BE2C (cell line): ENCODE measurements around the gene COLEC11.

Source experiments
- DNase-seq: peaks from one replicate; pipeline ENCODE4 v3.0.0-alpha.2; 2020
- H3K27me3 ChIP-seq: fragments of 250-450 bp; sonication (Bioruptor Pico); 2 replicates; pipeline ENCODE4 v1.5.1; 2020; ENCODE audit warnings: mild to moderate bottlenecking
- H3K36me3 ChIP-seq: fragments of 250-450 bp; sonication (Bioruptor Pico); 2 replicates; pipeline ENCODE4 v1.5.1; 2020; ENCODE audit warnings: mild to moderate bottlenecking
- H3K4me1 ChIP-seq: fragments of 250-450 bp; sonication (Bioruptor Pico); 2 replicates; pipeline ENCODE4 v1.5.1; 2020
- H3K4me3 ChIP-seq: 2 replicates; pipeline ENCODE4 v1.5.1; 2011; ENCODE audit warnings: low read depth, low read length
- H3K9me3 ChIP-seq: fragments of 250-450 bp; sonication (Bioruptor Pico); 2 replicates; pipeline ENCODE4 v1.5.1; 2020
- TF ChIP-seq, protein P1 (sequence below): IDR thresholded peaks from 2 replicates; pipeline ENCODE4 v1.5.1; 2012; ENCODE audit warnings: mild to moderate bottlenecking, low read depth, low read length

The COLEC11 gene

DNA sequence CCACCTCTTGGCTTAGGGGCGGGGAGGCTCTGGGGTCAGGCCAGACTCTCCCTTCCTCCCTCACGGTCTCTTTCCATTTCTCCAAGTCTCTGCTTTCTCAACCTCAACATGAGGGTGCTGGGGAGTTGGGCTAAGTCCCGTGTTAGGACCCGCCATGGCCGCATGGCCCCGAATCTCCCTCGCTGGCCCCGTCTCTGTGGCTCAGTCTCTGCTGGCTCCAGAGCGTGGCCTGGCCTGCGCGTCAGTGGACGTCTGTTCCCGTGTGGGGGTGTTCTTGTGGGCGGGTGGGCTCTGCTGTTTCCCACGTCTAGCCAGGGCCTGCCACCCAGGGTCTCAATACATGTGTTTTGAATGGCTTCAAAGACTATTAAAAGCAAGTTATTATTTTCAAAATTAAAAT is 75.5 kb downstream of the COLEC11 start:
- Histone ChIP-seq H3K36me3 (no peaks in the 10 kb centered on the region), H3K4me1 (no peaks in the 10 kb centered on the region), H3K9me3 (no peaks in the 10 kb centered on the region; the same call in 1 of the 2 replicates), H3K4me3 (no peak overlapping the region), H3K27me3 (no peaks in the 10 kb centered on the region)
- DNase-seq: no peak
- TF ChIP-seq, protein P1, sequence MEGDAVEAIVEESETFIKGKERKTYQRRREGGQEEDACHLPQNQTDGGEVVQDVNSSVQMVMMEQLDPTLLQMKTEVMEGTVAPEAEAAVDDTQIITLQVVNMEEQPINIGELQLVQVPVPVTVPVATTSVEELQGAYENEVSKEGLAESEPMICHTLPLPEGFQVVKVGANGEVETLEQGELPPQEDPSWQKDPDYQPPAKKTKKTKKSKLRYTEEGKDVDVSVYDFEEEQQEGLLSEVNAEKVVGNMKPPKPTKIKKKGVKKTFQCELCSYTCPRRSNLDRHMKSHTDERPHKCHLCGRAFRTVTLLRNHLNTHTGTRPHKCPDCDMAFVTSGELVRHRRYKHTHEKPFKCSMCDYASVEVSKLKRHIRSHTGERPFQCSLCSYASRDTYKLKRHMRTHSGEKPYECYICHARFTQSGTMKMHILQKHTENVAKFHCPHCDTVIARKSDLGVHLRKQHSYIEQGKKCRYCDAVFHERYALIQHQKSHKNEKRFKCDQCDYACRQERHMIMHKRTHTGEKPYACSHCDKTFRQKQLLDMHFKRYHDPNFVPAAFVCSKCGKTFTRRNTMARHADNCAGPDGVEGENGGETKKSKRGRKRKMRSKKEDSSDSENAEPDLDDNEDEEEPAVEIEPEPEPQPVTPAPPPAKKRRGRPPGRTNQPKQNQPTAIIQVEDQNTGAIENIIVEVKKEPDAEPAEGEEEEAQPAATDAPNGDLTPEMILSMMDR: no peak

DNA sequence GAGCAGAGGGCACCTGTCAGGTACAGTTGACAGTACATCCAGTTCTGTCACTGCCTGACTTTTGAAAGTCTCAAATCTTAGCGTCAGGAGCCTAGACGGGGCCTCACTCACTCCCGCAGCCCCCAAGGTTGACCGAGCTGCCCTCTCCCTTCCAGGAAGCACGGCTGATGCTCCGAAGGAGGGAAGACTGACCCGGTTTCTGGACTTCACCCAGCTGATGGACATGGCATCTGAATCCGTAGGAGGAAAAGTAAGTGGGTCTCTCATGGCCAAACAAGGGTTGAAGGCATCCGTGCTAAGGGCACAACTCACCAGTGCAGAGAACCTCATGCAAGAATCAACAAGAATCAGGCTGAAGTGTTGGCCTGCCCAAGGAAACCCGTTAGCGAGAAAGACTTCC is 76.0 kb downstream of the COLEC11 start:
- Histone ChIP-seq H3K9me3 (no peaks in the 10 kb centered on the region; the same call in 1 of the 2 replicates), H3K4me3 (no peak overlapping the region), H3K27me3 (no peaks in the 10 kb centered on the region), H3K36me3 (no peaks in the 10 kb centered on the region), H3K4me1 (no peaks in the 10 kb centered on the region)
- TF ChIP-seq, protein P1: no peak
- no peak for DNase-seq

DNA sequence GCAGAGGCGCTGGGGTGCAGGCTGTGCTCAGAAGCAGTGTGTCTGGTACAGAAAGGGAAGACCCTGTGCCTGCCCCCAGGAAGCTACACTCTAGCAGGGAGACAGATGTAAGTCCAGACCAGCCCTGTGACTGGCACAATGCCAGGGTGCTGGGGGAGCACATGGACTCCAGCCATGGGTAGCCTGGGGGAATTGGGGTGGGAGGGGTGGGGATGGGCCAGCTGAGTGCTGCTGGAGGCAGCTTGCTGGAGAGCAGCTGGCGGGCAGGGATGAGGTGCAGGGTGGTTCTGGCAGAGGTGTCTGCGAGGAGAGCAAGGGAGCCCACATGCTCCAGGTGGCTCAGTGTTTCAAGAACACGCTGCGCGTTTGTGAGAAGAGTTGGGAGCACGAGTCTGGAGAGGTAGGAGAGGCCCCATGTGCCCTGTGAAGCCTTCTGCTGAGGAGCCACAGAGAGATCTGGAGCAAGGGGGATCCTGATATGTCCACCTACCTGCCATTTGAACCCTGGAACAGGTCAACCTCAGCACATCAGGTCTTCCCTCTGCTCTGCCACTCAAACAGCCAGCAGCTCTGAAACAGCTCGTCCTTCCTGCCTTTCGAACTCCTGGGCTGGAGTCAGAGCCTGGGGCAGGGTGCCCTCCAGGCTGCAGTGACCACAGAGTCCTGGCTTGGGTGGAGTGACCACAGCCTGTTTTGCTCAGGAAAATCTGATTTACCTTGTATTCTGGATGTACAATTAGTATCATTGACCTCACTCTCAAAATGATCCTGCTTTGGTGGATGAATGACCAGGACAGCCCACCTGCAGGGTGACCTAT is 78.2 kb downstream of the COLEC11 start:
- TF ChIP-seq, protein P1: no peak
- peak; percentile 69 for DNase-seq
- H3K4me3 ChIP-seq: no peak overlapping the region
- no peaks in the 10 kb centered on the region for H3K4me1 ChIP-seq
- H3K27me3 ChIP-seq: no peaks in the 10 kb centered on the region
- H3K9me3 ChIP-seq: no peaks in the 10 kb centered on the region; the same call in 1 of the 2 replicates
- H3K36me3 ChIP-seq: no peaks in the 10 kb centered on the region

DNA sequence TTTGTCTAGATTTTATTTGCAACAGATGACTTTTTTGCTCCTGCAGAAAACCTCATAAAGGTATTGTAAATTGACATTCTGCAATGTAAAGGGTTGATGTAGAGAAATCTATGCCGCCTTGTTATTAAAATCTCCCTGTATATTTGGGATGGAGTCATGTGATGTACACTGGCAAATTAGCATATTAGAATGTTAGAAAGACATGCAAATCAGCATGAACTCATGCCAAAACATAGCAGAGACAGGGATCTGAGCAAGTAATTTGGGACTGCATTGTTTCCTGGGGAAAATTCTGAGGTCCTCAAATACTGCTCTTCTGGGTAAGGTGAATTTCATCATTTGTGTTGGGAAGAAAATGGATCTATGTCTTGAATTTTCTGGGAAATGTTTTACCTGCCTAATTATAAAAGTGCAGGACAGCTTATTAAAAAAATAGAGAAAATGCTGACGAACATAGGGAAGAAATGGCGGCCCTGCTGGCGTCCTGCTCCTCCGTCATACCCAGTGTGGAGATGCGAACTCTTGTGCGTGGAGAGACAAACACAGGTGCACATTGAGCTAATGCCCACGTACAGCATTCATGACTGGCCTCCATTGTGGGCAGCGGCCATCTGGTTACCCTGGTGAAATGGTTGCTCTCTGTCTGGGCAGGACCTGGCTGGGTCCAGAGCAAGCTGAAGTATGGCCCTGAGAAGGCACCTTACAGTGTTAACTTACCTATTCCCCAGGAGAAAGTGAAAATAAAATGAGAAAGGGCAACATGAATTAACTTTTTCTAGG is 79.3 kb downstream of the COLEC11 start:
- Histone ChIP-seq H3K27me3 (no peaks in the 10 kb centered on the region), H3K36me3 (no peaks in the 10 kb centered on the region), H3K4me1 (no peaks in the 10 kb centered on the region), H3K9me3 (no peaks in the 10 kb centered on the region; the same call in 1 of the 2 replicates), H3K4me3 (no peak overlapping the region)
- TF ChIP-seq, protein P1: no peak
- no peak for DNase-seq

DNA sequence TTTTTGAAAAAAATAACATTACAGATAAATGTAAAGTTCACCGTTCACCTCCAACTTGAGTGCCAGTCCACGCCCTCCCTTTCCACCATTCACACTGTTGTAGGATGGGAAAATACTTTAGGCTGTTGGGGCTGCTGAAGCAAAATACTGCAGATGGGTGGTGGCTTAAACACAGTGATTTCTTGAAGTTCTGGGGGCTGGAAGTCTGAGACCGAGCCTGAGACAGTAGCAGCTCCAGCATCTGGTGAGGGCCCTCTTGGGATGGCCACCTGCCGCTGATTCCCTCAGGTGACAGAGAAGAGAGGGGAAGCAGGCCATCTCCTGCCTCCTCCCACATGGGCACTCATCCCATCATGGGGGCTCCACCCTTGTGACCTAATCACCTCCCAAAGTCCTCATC is 80.8 kb downstream of the COLEC11 start:
- TF ChIP-seq, protein P1: no peak
- H3K36me3 ChIP-seq: no peaks in the 10 kb centered on the region
- H3K4me3 ChIP-seq: no peak overlapping the region
- no peaks in the 10 kb centered on the region for H3K4me1 ChIP-seq
- DNase-seq: no peak
- no peaks in the 10 kb centered on the region; the same call in 1 of the 2 replicates for H3K9me3 ChIP-seq
- no peaks in the 10 kb centered on the region for H3K27me3 ChIP-seq

DNA sequence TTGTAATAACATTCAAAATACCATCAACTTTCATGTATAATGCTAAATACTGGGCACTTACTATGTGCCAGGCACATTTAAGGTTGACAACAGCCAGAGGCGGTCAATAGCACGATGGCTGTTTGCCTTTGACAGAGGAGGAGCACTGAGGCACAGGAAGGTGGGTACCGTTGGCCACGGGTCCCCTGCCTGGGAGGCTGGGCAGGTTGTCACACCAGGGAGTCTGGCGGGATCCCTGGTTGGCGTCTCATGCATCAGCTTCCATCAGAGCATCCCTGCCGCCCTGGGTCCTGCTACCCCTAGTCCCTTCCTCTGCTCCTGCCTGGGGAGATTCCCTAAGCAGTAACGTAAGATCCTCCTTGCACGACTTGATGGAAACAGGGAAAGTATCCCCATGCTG is 82.5 kb downstream of the COLEC11 start:
- no peaks in the 10 kb centered on the region for H3K36me3 ChIP-seq
- H3K4me3 ChIP-seq: no peak overlapping the region
- no peak for DNase-seq
- H3K27me3 ChIP-seq: no peaks in the 10 kb centered on the region
- TF ChIP-seq, protein P1: no peak
- H3K9me3 ChIP-seq: no peaks in the 10 kb centered on the region
- H3K4me1 ChIP-seq: no peaks in the 10 kb centered on the region; the same call in 1 of the 2 replicates
